HUES64 (cell line): Measurements from ENCODE around the gene SIRT6.
"Not testable (repeated sequence)": the region's sequence is repeated elsewhere in the genome, so short reads cannot be mapped to it uniquely, and the experiment has no call there.

ENCODE experiments used
- H3K27ac ChIP-seq: 2 replicates; pipeline ENCODE4 v1.7.0; 2013; ENCODE audit warnings: low read depth, low read length, inconsistent platforms
- H3K27me3 ChIP-seq: 2 replicates; pipeline ENCODE4 v1.6.1; 2013; ENCODE audit warnings: mild to moderate bottlenecking, low read length; ENCODE audit not compliant: insufficient read depth
- H3K36me3 ChIP-seq: 2 replicates; pipeline ENCODE4 v1.6.1; 2013; ENCODE audit warnings: mild to moderate bottlenecking, low read length; ENCODE audit not compliant: insufficient read depth
- H3K4me1 ChIP-seq: 2 replicates; pipeline ENCODE4 v1.6.1; 2013; ENCODE audit warnings: mild to moderate bottlenecking, low read length, moderate library complexity; ENCODE audit not compliant: insufficient read depth
- H3K4me3 ChIP-seq: 2 replicates; pipeline ENCODE4 v1.5.1; 2013; ENCODE audit warnings: mild to moderate bottlenecking, low read length, moderate library complexity
- H3K9ac ChIP-seq: 2 replicates; pipeline ENCODE4 v1.6.1; 2013; ENCODE audit warnings: mild to moderate bottlenecking, low read depth, low read length
- H3K9me3 ChIP-seq: 2 replicates; pipeline ENCODE4 v1.6.1; 2013; ENCODE audit warnings: low read depth, low read length; ENCODE audit not compliant: insufficient read depth
- WGBS: fragments of 150-250, 120-280 bp; methylation state at CpG from one replicate; pipeline ENCODE4 v1.1.7; 2013; ENCODE audit warnings: missing lambda C conversion rate; 5-methylcytosine and 5-hydroxymethylcytosine counted together

SIRT6 gene

DNA sequence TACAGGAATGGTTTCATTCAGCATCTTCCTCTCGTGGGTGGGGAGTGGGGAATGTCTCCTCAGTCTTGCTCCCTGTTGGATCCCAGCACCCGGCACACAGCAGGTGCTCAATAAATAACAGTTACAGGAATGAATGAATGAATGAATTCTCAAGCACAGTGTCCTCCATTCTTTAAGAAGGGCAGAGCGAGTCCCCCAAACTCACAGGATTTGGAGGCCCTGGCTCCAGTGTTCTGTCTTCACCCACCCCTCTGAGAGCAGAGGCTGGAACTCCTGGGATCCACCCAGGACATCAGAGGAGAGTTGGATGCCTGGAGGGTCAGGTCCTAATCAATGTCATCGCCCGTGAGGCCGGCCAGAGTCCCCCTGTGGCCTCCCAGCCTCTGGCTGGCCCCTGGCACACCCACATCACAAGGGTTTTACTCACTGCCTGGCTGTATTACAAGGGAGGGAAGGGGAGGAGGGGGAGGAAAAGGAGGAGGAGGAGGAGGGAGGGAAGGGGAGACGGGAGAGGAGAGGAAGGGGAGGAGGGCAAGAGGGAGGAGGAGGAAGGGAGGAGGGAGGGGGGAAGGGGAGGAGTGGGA lies 37.6 kb downstream of the SIRT6 start:
- H3K27ac ChIP-seq = no peak overlapping the region
- H3K9ac ChIP-seq = no peak overlapping the region
- 33% methylated on average over 7 of the region's 7 CpGs for WGBS
- no peaks in the 10 kb centered on the region for H3K9me3 ChIP-seq
- no peak overlapping the region for H3K4me3 ChIP-seq
- no peaks in the 10 kb centered on the region for H3K36me3 ChIP-seq
- no peaks in the 10 kb centered on the region for H3K4me1 ChIP-seq
- H3K27me3 ChIP-seq = no peaks in the 10 kb centered on the region

DNA sequence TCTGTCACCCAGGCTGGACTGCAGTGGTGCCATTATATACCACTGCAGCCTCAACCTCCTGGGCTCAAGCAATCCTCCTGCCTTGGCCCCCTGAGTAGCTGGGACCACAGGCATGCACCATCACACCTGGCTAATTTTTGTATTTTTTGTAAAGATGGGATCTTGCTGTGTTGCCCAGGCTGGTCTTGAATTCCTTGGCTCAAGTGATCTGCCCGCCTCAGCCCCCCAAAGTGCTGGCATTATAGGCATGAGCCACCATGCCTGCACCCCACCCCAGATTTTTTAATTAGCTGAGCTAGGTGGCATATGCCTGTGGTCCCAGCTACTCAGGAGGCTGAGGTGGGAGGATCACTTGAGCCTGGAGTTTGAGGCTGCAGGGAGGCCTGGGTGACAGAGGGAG lies 39.4 kb downstream of the SIRT6 start:
- not testable (repeated sequence) for H3K27me3 ChIP-seq, H3K9me3 ChIP-seq, H3K27ac ChIP-seq, H3K4me3 ChIP-seq, H3K4me1 ChIP-seq, H3K36me3 ChIP-seq, H3K9ac ChIP-seq
- 94% methylated on average over 1 of the region's 1 CpG for WGBS

DNA sequence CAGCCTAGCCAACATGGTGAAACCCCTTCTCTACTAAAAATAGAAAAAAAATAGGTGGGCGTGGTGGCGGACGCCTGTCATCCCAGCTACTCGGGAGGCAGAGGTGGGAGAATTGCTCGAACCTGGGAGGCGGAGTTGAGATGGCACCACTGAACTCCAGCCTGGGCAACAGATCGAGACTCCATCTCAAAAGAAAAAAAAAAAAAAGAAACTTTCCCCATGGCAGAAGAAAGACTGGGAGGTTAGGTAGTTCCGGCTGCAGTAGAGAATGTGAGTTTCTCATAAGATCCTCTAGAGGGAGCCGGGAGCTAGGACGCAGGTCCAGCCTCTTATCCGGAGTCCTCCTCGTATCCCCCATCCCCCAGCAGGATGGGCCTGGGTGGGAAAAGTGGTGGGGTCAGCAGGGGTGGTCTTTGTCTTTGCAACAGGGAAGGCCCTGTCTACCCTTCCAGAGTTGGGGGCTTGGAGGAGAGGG lies 42.1 kb downstream of the SIRT6 start:
- 50% methylated on average over 8 of the region's 12 CpGs for WGBS
- no peak overlapping the region for H3K27ac ChIP-seq
- H3K9ac ChIP-seq = no peak overlapping the region
- no peaks in the 10 kb centered on the region for H3K4me1 ChIP-seq
- no peaks in the 10 kb centered on the region for H3K27me3 ChIP-seq
- H3K4me3 ChIP-seq = no peak overlapping the region
- H3K9me3 ChIP-seq = no peaks in the 10 kb centered on the region
- H3K36me3 ChIP-seq = no peaks in the 10 kb centered on the region

DNA sequence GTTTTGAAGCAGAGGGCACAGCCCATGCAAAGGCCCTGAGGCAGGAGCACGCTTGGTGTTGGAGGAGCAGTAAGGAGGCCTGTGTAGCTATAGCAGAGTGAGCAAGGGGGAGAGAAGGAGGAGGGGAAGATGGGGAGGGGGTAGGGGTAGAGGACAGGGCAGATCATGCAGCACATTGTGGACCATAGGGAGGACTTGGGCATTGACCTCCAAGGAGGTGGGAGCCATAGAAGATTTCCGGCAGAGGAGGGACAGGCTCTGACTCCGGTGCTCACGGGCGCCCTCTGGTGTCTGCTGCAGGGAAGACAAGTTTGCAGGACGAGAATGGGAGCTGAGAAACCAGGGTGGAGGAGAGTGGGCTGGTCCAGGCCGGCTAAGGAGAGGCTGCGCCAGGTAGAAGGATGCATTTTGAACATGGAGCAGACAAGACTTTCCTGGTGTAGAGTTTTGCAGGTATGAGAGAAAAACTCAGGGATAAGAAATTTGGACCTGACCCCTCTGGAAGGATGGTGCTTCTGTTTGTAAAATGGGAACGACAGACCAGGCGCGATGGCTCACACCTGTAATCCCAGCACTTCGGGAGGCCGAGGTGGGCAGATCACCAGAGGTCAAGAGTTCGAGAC lies 42.6 kb downstream of the SIRT6 start:
- Histone ChIP-seq H3K9ac (no peak overlapping the region), H3K4me3 (no peak overlapping the region), H3K9me3 (no peaks in the 10 kb centered on the region), H3K4me1 (no peaks in the 10 kb centered on the region), H3K27ac (no peak overlapping the region), H3K36me3 (no peaks in the 10 kb centered on the region), H3K27me3 (no peaks in the 10 kb centered on the region)
- 41% methylated on average over 14 of the region's 14 CpGs for WGBS

DNA sequence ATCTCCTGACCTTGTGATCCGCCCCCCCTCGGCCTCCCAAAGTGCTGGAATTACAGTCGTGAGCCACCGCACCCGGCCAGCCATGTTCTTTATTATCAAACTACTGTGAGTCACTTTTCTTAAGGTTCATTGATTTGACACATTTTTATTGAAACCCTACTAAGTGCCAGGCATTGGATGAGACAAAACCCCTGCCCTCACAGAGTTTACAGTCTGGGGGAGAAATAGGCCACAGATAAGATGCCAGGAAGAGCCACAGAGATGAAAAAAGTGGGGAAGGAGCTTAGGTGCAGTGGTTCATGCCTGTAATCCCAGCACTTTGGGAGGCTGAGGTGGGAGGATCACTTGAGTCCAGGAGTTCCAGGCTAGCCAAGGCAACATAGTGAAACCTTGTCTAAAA lies 43.9 kb downstream of the SIRT6 start:
- Histone ChIP-seq H3K4me3 (no peak overlapping the region), H3K36me3 (no peaks in the 10 kb centered on the region), H3K4me1 (no peaks in the 10 kb centered on the region), H3K9ac (no peak overlapping the region), H3K27me3 (no peaks in the 10 kb centered on the region), H3K27ac (no peak overlapping the region), H3K9me3 (no peaks in the 10 kb centered on the region)
- WGBS = 88% methylated on average over 5 of the region's 5 CpGs

DNA sequence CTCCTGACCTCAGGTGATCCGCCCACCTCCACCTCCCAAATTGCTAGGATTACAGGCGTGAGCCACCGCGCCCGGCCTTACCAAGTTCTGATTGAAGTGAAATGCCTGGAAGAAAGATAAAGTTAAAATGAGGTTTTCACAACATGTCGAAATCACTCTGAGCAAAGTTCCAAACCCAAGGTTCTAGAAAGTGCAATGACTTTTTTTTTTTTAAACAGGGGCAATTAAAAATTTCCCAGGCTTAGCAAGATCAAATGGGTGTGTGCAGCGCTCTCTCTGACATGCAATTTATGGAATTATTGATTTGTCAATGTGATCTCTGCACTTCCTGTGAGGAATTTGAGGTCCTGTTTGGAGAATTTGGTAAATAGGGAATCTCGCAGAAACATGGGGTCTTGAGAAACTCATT lies 45.7 kb downstream of the SIRT6 start:
- Histone ChIP-seq H3K9ac (no peak overlapping the region), H3K36me3 (no peaks in the 10 kb centered on the region), H3K27ac (no peak overlapping the region), H3K27me3 (no peaks in the 10 kb centered on the region), H3K9me3 (no peaks in the 10 kb centered on the region), H3K4me3 (no peak overlapping the region), H3K4me1 (no peaks in the 10 kb centered on the region)
- 97% methylated on average over 7 of the region's 8 CpGs for WGBS

DNA sequence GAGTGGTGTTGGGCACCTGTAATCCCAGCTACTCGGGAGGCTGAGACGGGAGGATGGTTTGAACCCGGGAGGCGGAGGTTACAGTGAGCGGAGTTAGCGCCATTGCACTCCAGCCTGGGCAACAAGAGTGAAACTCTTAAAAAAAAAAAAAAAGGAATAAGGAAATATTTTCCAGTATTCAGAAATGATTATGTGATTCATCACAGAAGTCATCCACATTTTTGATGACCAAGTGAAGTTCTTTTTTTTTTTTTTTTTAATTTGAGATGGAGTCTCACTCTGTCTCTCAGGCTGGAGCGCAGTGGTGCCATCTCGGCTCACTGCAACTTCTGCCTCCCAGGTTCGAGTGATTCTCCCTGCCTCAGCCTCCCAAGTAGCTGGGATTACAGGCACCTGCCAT lies 47.0 kb downstream of the SIRT6 start:
- H3K27ac ChIP-seq, H3K4me3 ChIP-seq, H3K36me3 ChIP-seq, H3K4me1 ChIP-seq, H3K27me3 ChIP-seq, H3K9ac ChIP-seq, H3K9me3 ChIP-seq: not testable (repeated sequence)
- 95% methylated on average over 9 of the region's 9 CpGs for WGBS

DNA sequence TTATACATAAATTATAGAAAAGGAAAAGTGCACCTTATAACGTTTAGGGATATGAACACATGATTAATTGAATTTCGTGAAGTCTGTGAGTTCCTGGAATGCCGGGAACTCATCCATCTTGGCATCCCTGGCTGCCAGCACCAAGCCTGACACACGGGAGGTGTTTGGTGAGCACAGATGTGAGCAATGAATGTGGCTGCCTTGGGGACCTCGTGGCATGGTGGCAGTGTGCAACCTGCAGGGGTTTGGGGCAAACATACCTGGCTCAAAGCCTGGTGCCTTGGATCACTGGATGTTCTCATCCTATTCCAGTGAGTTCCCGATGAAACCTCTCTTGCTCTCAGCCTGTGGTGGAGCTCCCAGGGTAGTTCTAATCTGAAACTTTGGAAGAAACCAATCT lies 48.0 kb downstream of the SIRT6 start:
- Histone ChIP-seq H3K27me3 (no peaks in the 10 kb centered on the region), H3K9ac (no peak overlapping the region), H3K9me3 (no peaks in the 10 kb centered on the region), H3K27ac (no peak overlapping the region), H3K4me3 (no peak overlapping the region), H3K36me3 (no peaks in the 10 kb centered on the region), H3K4me1 (no peaks in the 10 kb centered on the region)
- WGBS = 74% methylated on average over 6 of the region's 6 CpGs

DNA sequence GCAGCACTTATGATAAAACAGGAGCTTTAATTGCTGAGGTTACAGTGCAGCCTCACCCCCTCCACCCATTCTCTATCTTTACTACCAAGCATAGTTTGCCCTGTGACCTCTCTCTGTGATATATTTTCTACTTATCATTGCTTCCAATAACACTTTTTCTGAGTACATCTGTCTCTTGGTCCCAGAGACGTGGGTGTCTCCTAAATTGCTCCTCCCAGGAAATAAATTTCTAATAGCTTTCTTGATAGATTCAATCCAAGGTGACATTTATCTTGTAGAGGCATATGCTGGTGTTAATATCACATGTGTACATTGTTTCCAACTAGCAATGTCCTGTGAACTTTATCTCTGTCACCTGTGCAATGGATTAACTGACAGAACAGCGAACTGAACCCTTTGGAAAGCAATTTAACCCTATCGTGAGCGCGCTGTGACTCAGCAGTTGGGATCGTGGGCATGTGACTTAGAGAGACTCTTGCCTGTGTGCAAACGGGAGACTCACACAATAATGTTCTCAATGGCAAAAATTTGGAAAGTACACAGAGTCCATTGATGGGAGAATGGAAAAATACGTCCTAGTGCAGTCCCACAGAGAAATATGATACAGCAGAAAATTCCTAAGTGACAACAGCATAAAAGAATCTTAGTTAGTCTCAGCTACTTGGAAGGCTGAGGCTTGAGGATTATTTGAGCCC lies 51.5 kb downstream of the SIRT6 start:
- H3K27ac ChIP-seq = no peak overlapping the region
- H3K4me1 ChIP-seq = no peaks in the 10 kb centered on the region
- H3K9ac ChIP-seq = no peak overlapping the region

DNA sequence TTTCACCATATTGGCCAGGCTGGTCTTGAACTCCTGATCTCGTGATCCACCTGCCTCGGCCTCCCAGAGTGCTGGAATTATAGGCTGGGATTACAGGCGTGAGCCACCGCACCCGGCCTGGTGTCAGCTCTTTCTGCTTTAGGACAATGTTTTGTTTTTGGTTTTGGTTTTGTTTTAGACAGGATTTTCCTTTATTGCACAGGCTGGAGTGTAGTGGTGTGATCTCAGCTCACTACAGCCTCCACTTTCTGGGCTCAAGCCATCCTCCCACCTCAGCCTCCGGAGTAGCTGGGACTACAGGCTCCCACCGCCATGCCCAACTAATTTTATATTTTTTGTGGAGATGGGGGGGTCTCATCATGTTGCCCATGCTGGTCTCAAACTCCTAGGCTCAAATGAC lies 53.3 kb downstream of the SIRT6 start:
- not testable (repeated sequence) for H3K27ac ChIP-seq, H3K4me1 ChIP-seq, H3K27me3 ChIP-seq, H3K36me3 ChIP-seq, H3K9me3 ChIP-seq, H3K9ac ChIP-seq, H3K4me3 ChIP-seq
- WGBS = 93% methylated on average over 7 of the region's 7 CpGs

More for the DNA sequence above, 51.5 kb downstream of the SIRT6 start:
- Histone ChIP-seq H3K27me3 (no peaks in the 10 kb centered on the region), H3K4me3 (no peak overlapping the region), H3K36me3 (no peaks in the 10 kb centered on the region), H3K9me3 (no peaks in the 10 kb centered on the region)
- 69% methylated on average over 8 of the region's 8 CpGs for WGBS

DNA sequence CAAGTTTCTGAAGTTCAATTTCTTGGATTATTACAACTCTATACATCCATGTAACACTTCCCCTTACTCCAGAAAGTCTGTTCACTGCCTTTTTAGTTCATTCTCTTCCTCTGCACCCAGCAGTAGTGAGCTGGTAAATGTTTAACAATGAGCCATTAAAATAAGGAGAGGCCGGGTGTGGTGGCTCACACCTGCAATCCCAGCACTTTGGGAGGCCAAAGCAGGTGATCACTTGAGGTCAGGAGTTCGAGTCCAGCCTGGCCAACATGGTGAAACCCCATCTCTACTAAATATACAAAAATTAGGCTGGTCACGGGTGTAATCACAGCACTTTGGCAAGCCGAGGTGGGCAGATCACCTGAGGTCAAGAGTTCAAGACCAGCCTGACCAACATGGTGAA lies 55.0 kb downstream of the SIRT6 start:
- not testable (repeated sequence) for H3K36me3 ChIP-seq, H3K27ac ChIP-seq, H3K27me3 ChIP-seq, H3K9ac ChIP-seq, H3K4me1 ChIP-seq, H3K9me3 ChIP-seq, H3K4me3 ChIP-seq
- WGBS = 91% methylated on average over 4 of the region's 4 CpGs
